ENCODE measurements around the gene RAPGEF2.

DNA sequence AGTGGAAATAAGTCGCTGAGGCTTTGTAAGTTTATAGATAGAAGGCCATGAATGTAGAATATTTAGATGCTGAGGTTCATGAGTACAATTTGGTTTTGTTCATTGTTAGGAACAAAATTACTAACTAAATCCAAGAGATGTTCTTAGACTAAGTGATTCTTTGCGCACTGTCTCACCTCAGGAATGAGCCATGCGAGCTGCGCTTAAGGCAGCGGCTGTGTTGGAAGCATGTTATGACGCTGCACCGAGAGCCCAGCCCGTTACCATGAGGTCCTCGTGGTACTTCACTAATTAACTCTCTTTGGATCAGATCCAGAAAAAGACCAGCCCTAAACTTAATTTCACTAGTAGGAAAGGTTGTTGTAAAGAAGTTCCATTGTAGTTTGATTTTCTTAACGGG, 166.2 kb downstream of the RAPGEF2 start:
- TF ChIP-seq, protein P1, sequence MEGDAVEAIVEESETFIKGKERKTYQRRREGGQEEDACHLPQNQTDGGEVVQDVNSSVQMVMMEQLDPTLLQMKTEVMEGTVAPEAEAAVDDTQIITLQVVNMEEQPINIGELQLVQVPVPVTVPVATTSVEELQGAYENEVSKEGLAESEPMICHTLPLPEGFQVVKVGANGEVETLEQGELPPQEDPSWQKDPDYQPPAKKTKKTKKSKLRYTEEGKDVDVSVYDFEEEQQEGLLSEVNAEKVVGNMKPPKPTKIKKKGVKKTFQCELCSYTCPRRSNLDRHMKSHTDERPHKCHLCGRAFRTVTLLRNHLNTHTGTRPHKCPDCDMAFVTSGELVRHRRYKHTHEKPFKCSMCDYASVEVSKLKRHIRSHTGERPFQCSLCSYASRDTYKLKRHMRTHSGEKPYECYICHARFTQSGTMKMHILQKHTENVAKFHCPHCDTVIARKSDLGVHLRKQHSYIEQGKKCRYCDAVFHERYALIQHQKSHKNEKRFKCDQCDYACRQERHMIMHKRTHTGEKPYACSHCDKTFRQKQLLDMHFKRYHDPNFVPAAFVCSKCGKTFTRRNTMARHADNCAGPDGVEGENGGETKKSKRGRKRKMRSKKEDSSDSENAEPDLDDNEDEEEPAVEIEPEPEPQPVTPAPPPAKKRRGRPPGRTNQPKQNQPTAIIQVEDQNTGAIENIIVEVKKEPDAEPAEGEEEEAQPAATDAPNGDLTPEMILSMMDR (IDR thresholded peaks at IDR 0.05), result no peak
- TF ChIP-seq POLR2A (IDR thresholded peaks at IDR 0.05), result no peak
